Heart right ventricle (tissue), 16 donors: ENCODE data around the gene COL5A1. TPM values are rescaled to one million over a fixed set of nuclear protein-coding genes. Genes with fewer than 3 reads are reported as not detected.

Experiments used
- ATAC-seq, 8 donors: fragments of 200-7000 bp; cut with Tn5 transposase; one replicate each; pipeline ENCODE4 v1.9.1; 2020; ENCODE audit warnings: mild to moderate bottlenecking in 8 of 8, moderate library complexity in 8 of 8, moderate number of reproducible peaks in 1 of 8
- DNase-seq, 2 donors: peaks; one replicate each; pipeline ENCODE4 v3.0.0-alpha.2; 2020
- H3K27ac ChIP-seq, 10 donors: fragments of 200-600 bp; sonication (generic) in 2 of 10; one replicate each; pipeline versions ENCODE4 v1.5.0 to v1.8.0; 2020 to 2022; ENCODE audit warnings: mild to moderate bottlenecking in 3 of 10
- H3K27me3 ChIP-seq, 7 donors: fragments of 200-600 bp; one replicate each; pipeline ENCODE4 v1.8.0; 2021 to 2022; ENCODE audit warnings: mild to moderate bottlenecking in 2 of 7
- H3K36me3 ChIP-seq, 9 donors: fragments of 200-600 bp; sonication (generic) in 1 of 9; one replicate each; pipeline versions ENCODE4 v1.5.0 to v1.8.0; 2020 to 2022; ENCODE audit warnings: mild to moderate bottlenecking in 2 of 9
- H3K4me1 ChIP-seq, 9 donors: fragments of 200-600 bp; sonication (generic) in 1 of 9; one replicate each; pipeline versions ENCODE4 v1.5.0 to v1.8.0; 2020 to 2022; ENCODE audit warnings: mild to moderate bottlenecking in 4 of 9
- H3K4me3 ChIP-seq, 10 donors: fragments of 200-600 bp; sonication (generic) in 2 of 10; one replicate each; pipeline versions ENCODE4 v1.5.0 to v1.8.0; 2020 to 2022; ENCODE audit warnings: mild to moderate bottlenecking in 7 of 10, moderate library complexity in 2 of 10
- H3K9me3 ChIP-seq, 11 donors: fragments of 200-600 bp in 10 of 11; sonication (generic) in 2 of 11; one replicate each; pipeline versions ENCODE4 v1.5.0 to v1.8.0; 2013 to 2022; ENCODE audit warnings: mild to moderate bottlenecking in 2 of 11, control low read depth in 1 of 11, moderate library complexity in 1 of 11
- WGBS, 2 donors: extraction: QIAGEN DNeasy Blood & Tissue Kit; methylation state at CpG; one replicate each; pipeline ENCODE4 v1.1.7; 2013; ENCODE audit warnings: inconsistent platforms in 1 of 2; 5-methylcytosine and 5-hydroxymethylcytosine counted together
- intact Hi-C, 10 donors: fragments of 100-400 bp; cut with DNase I; formaldehyde crosslinking; loops; one replicate each; pipeline versions ENCODE4 v1.11.1 to v1.14.2; 2022
- polyA plus RNA-seq, 2 donors: library from polyadenylated mRNA; stranded (reverse); fragments of 200-250 nt; gene quantifications; one replicate each; pipeline ENCODE4 v1.2.3, GENCODE V29; 2013
- total RNA-seq, 10 donors: library from RNA; stranded (reverse); fragmentation: NEBNext Ultra II Directional in 3 of 10; extraction: Animal tissue kit (Norgen Biotek cat#: 25700) in 3 of 10; gene quantifications; one replicate each; pipeline versions ENCODE4 v1.2.1 to v1.2.4, GENCODE V29; 2021 to 2023
- TF ChIP-seq, protein P1 (sequence below), 9 donors: fragments of 200-600 bp; sonication (generic) in 2 of 9; IDR thresholded peaks; one replicate each; pipeline versions ENCODE4 v1.5.0 to v1.8.0; 2021 to 2022; ENCODE audit warnings: antibody characterized with exemption in 9 of 9, mild to moderate bottlenecking in 5 of 9, moderate library complexity in 1 of 9
- donor health status: Arrhythmogenic right ventricular cardiomyopathy.
- donor health status: ischemic (EF 13 %, LVEDD 7.1; RV severe dilation, severe dysfunction).
- donor health status: healthy with polysubstance abuse.
- donor health status: DM: no; HTN: yes; CAD: no.
- donor health status: DM: no; HTN: no; CAD: no.
- donor health status: ischemic (EF 25% LVEDD 6.9; RV normal size, moderate dysfunction).
- donor health status: ischemic (EF 25% LVEDD 5.7; RV mildly dilated, moderate dysfunction).
- donor health status: healthy.
- donor health status: DM: yes; HTN: yes; CAD: no.
- donor health status: Ischemic cardiomyopathy.
- donor health status: ischemic (EF 35%, LVEDD 5.7; RV mildly dilated, moderate dysfunction).
- donor health status: nonischemic (EF 11% LVEDD 7.7; RV severe dilation, severe dysfunction).
- donor health status: DM: yes; HTN: yes; CAD: no.
- donor health status: PGD.
- donor health status: ischemic (EF 29% LVEDD 5.4; RV normal size, mild dysfunction).
- donor health status: nonischemic (EF 23%, LVEDD 6.1; RV moderate dilation, normal function).

COL5A1 gene
- total and polyA plus RNA-seq, 12 donors: 8.1 to 60.0 (median 13.3) TPM

DNA sequence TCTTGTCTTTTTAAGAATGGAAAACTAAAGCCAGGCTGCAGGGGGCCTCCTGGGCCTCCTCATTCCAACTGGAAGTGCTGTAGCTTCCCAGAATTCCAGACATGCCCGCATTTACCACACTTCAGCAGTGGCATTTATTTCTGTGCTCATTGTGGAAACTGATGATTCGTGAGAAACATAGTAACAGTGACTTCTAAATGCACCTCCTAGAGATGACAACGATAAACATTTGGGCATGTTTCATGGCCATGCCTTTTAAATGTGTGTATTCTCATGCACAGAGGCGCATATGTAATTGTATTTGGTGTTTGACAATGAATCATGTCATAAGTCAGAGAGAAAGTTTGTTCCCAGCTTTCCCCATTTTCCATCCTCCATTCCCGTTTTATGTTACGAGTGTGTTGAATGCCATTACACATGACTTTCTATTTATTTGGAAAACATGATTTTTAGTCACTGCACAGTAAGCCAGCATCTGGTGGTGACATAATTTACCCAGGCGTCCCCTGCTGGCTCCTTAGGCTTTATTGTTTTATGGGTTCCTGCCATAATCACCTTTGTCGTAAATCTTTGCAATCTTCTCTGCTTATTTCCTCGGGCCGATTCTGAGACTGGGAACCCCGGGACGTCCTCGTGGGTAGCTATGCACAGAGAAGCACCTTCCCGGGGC is 170.2 kb downstream of the COL5A1 start:
- WGBS, 2 donors: 72 to 74% methylated on average over 14 of the region's 14 CpGs
- DNase-seq: no peak
- peaks cover 0 to 73% (median 2%) of the 10 kb centered on the region in 9 donors for H3K36me3 ChIP-seq

DNA sequence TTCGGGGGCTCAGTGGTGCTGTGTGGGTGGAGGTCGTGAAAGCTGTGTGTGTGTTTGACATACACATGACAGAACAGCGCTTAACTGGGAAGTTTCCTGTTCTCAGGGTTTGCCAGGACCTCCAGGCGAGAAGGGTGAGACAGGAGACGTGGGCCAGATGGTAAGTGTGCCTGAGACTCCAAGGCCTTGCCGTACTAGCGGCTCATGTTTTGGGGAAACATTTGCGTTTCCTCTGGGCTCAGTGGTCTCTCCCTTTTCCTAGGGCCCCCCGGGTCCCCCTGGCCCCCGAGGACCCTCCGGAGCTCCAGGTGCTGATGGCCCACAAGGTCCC is 170.7 kb downstream of the COL5A1 start:
- Histone ChIP-seq H3K27ac (no peak overlapping the region), H3K9me3 (no peaks in the 10 kb centered on the region), H3K36me3 (peaks cover 0 to 77% (median 7%) of the 10 kb centered on the region in 9 donors), H3K27me3 (no peaks in the 10 kb centered on the region), H3K4me3 (no peak overlapping the region), H3K4me1 (peaks cover 5 to 26% (median 16%) of the 10 kb centered on the region in 9 donors)
- ATAC-seq (peak in 1 of 8 donors; percentile 17), DNase-seq (no peak)
- intact Hi-C loops: no loop called here
- WGBS, 2 donors: 72 to 76% methylated on average over 11 of the region's 11 CpGs
- TF ChIP-seq, protein P1, sequence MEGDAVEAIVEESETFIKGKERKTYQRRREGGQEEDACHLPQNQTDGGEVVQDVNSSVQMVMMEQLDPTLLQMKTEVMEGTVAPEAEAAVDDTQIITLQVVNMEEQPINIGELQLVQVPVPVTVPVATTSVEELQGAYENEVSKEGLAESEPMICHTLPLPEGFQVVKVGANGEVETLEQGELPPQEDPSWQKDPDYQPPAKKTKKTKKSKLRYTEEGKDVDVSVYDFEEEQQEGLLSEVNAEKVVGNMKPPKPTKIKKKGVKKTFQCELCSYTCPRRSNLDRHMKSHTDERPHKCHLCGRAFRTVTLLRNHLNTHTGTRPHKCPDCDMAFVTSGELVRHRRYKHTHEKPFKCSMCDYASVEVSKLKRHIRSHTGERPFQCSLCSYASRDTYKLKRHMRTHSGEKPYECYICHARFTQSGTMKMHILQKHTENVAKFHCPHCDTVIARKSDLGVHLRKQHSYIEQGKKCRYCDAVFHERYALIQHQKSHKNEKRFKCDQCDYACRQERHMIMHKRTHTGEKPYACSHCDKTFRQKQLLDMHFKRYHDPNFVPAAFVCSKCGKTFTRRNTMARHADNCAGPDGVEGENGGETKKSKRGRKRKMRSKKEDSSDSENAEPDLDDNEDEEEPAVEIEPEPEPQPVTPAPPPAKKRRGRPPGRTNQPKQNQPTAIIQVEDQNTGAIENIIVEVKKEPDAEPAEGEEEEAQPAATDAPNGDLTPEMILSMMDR (IDR thresholded peaks at IDR 0.05): no peak

More for the DNA sequence above, 170.2 kb downstream of the COL5A1 start:
- Histone ChIP-seq H3K4me1 (peaks cover 8 to 31% (median 21%) of the 10 kb centered on the region in 9 donors), H3K9me3 (no peaks in the 10 kb centered on the region), H3K27ac (no peak overlapping the region), H3K4me3 (no peak overlapping the region), H3K27me3 (no peaks in the 10 kb centered on the region)
- ATAC-seq: no peak
- intact Hi-C loops: no loop called here
- TF ChIP-seq, protein P1 (IDR thresholded peaks at IDR 0.05): no peak

DNA sequence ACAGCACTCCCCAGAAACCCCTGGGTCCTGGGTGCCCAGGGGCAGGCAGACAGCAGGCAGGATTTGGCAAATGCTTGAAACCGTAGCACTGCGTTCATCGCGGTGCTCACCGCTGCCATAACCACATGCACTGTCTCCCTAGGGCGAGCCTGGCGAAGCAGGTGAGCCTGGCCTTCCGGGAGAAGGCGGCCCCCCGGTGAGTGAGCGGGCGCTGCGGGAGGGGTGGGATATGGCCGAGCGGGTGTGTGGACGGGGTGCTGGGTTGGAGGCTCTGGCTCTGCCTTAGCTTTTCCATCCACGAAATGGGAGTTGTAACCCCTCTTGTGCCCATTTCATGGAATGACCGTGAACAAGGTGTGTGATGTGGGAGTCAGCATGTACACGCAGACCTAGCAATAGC is 172.2 kb downstream of the COL5A1 start:
- DNase-seq (no peak), ATAC-seq (no peak)
- WGBS, 2 donors: 98% methylated on average over 19 of the region's 19 CpGs
- Histone ChIP-seq H3K27me3 (no peaks in the 10 kb centered on the region), H3K36me3 (peaks cover 0 to 85% (median 8%) of the 10 kb centered on the region in 9 donors), H3K4me1 (peaks cover 0 to 11% (median under 1%) of the 10 kb centered on the region in 9 donors), H3K9me3 (no peaks in the 10 kb centered on the region), H3K4me3 (no peak overlapping the region), H3K27ac (no peak overlapping the region)
- intact Hi-C loops: no loop called here
- TF ChIP-seq, protein P1 (IDR thresholded peaks at IDR 0.05): no peak

DNA sequence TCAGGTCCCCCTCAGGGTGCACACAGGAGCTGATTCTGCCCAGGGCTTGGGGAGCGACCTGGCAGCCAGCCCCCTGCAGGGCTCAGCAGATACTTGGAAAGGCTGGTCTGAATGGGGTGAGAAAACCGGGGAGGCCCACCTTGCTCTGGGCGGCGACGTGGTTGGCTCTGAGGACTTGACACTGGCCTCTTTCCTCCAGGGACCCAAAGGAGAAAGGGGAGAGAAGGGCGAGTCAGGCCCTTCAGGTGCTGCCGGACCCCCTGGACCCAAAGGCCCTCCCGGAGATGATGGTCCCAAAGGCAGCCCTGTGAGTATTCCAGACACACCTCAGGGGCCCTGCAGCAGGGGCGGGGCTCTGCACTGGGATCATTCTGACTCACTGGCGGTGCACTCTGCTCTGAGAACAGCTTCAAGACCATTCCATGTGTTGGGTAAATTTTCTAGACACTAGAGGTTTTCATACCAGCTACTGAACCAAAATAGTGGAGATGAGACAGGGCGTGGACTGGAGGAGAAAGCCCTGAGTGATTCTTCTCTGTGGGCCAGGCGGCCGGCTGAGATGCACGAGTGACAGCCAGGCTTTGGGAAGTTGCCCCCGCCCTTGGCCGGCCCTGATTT is 173.1 kb downstream of the COL5A1 start:
- intact Hi-C loops: no loop called here
- Histone ChIP-seq H3K36me3 (peaks cover 0 to 90% (median 8%) of the 10 kb centered on the region in 9 donors), H3K27ac (no peak overlapping the region), H3K4me1 (peaks cover 0 to 6% (median 0%) of the 10 kb centered on the region in 9 donors), H3K9me3 (no peaks in the 10 kb centered on the region), H3K4me3 (no peak overlapping the region), H3K27me3 (no peaks in the 10 kb centered on the region)
- 94 to 95% methylated on average over 16 of the region's 16 CpGs for WGBS, 2 donors
- DNase-seq (no peak), ATAC-seq (no peak)
- TF ChIP-seq, protein P1 (IDR thresholded peaks at IDR 0.05): no peak
